Tibial nerve (tissue), 4 donors: ENCODE measurements around the gene FMNL2. TPM values are rescaled to one million over a fixed set of nuclear protein-coding genes. Genes with fewer than 3 reads are reported as not detected.

Experiments
- DNase-seq, 2 donors: peaks; one replicate each; pipeline ENCODE4 v3.0.0-alpha.2; 2019; ENCODE audit warnings: low spot score in 2 of 2
- H3K27ac ChIP-seq, 4 donors: fragments of 200-600 bp; sonication (generic) in 3 of 4; one replicate each; pipeline ENCODE4 v1.5.1; 2017 to 2019; ENCODE audit warnings: mild to moderate bottlenecking in 1 of 4
- H3K27me3 ChIP-seq, 2 donors: fragments of 200-600 bp; sonication (generic) in 1 of 2; one replicate each; pipeline versions ENCODE4 v1.5.1 to v1.6.0; 2017 to 2019
- H3K36me3 ChIP-seq, 3 donors: fragments of 200-600 bp; sonication (generic); one replicate each; pipeline ENCODE4 v1.5.1; 2018 to 2019
- H3K4me1 ChIP-seq, 4 donors: fragments of 200-600 bp; sonication (generic) in 3 of 4; one replicate each; pipeline ENCODE4 v1.5.1; 2017 to 2019
- H3K4me3 ChIP-seq, 4 donors: fragments of 200-600 bp; sonication (generic) in 3 of 4; one replicate each; pipeline ENCODE4 v1.5.1; 2017 to 2019; ENCODE audit warnings: mild to moderate bottlenecking in 1 of 4, moderate library complexity in 1 of 4
- H3K9me3 ChIP-seq, 4 donors: fragments of 200-600 bp; sonication (generic) in 3 of 4; one replicate each; pipeline ENCODE4 v1.5.1; 2017 to 2019
- EP300 ChIP-seq, 2 donors: sonication (generic); formaldehyde crosslinking; IDR thresholded peaks; one replicate each; pipeline ENCODE4 v1.6.1; 2017; ENCODE audit warnings: antibody characterized with exemption in 2 of 2, mild to moderate bottlenecking in 1 of 2
- POLR2A ChIP-seq, 2 donors: fragments of 450-650 bp; IDR thresholded peaks; one replicate each; pipeline ENCODE4 v1.6.1; 2017; ENCODE audit warnings: antibody characterized with exemption in 2 of 2, mild to moderate bottlenecking in 2 of 2, moderate library complexity in 2 of 2
- WGBS, 2 donors: methylation state at CpG; one replicate each; pipeline ENCODE4 v1.1.5; 2018; 5-methylcytosine and 5-hydroxymethylcytosine counted together
- total RNA-seq, 4 donors: library from RNA; depleted of rRNA; stranded (reverse); fragments of >200 nt; gene quantifications; one replicate each; pipeline ENCODE4 v1.1.0, GENCODE V29; 2016
- TF ChIP-seq, protein P1 (sequence below), 5 experiments: fragments of 200-600 bp in 3 of 5; fragments of 450-650 bp in 2 of 5; sonication (generic) in 3 of 5; IDR thresholded peaks; one replicate each; pipeline ENCODE4 v1.5.1; 2016 to 2019; ENCODE audit warnings: antibody characterized with exemption in 5 of 5, mild to moderate bottlenecking in 3 of 5, moderate library complexity in 2 of 5

The FMNL2 gene
- total RNA-seq, 4 donors from 2014 or later, result 94.5 to 131 (median 98.1) TPM

DNA sequence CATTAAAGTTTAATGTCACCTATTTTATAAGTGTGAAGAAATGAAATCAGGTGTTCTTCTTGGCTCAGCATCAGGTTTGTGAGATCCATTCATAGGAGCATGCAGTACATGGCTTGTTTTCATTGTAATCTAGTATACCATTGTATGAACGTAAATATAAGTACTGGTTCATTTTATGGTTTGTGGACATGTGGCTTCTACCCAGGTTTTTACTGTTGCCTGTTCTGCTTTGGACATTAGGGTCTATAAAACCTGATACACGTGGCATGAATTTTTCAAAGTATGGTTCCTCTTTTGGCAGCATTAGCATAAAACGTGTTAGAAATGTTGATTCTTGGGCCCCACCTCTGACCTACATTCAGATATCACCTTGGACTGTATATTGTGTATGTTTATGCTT is 206.7 kb downstream of the FMNL2 start:
- no peaks in the 10 kb centered on the region for H3K27me3 ChIP-seq
- no peak for DNase-seq
- no peaks in the 10 kb centered on the region for H3K9me3 ChIP-seq
- no peak overlapping the region for H3K4me3 ChIP-seq
- TF ChIP-seq, protein P1, sequence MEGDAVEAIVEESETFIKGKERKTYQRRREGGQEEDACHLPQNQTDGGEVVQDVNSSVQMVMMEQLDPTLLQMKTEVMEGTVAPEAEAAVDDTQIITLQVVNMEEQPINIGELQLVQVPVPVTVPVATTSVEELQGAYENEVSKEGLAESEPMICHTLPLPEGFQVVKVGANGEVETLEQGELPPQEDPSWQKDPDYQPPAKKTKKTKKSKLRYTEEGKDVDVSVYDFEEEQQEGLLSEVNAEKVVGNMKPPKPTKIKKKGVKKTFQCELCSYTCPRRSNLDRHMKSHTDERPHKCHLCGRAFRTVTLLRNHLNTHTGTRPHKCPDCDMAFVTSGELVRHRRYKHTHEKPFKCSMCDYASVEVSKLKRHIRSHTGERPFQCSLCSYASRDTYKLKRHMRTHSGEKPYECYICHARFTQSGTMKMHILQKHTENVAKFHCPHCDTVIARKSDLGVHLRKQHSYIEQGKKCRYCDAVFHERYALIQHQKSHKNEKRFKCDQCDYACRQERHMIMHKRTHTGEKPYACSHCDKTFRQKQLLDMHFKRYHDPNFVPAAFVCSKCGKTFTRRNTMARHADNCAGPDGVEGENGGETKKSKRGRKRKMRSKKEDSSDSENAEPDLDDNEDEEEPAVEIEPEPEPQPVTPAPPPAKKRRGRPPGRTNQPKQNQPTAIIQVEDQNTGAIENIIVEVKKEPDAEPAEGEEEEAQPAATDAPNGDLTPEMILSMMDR (IDR thresholded peaks at IDR 0.05), result no peak
- TF ChIP-seq EP300 (IDR thresholded peaks at IDR 0.05), result no peak
- TF ChIP-seq POLR2A (IDR thresholded peaks at IDR 0.05), result no peak
- WGBS, 2 donors, result 76 to 77% methylated on average over 3 of the region's 3 CpGs
- H3K4me1 ChIP-seq, result peaks cover 0 to 39% (median 6%) of the 10 kb centered on the region in 4 donors
- no peak overlapping the region for H3K27ac ChIP-seq
- H3K36me3 ChIP-seq, result peaks cover 0 to 8% (median 0%) of the 10 kb centered on the region in 3 donors

DNA sequence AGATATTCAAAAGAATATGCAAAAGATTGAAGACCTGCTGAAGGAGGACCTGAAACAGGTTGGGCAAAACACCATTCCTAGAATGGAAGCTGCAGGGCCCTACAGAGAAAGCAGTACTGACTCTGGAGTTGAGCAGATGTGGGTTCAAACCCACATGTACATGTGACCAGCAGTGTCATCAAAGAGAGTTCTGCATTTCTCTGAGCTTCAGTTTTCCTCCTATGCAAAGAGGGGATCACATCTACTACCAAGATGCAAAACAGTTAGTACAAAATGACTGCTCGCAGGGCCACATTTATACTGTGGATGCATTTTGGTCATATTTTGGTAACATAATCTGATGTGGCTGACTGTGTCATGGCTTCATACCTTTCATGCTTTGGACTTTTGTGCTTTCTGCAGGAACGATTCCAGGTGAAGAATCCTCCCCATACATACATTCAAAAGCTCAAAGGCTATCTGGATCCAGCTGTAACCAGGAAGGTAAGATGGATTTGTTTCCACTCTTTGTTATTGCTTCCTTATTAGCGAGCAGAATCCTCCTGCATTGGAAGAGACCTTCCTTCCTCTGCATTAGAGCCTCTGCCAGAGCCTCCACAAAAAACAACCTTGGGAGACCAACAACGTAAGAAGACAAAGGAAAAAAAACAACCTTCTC is 207.5 kb downstream of the FMNL2 start:
- no peaks in the 10 kb centered on the region for H3K9me3 ChIP-seq
- peak overlapping the region in 1 of 4 donors; percentile 9 for H3K27ac ChIP-seq
- H3K36me3 ChIP-seq, result peaks cover 0 to 13% (median 0%) of the 10 kb centered on the region in 3 donors
- 75 to 82% methylated on average over 4 of the region's 4 CpGs for WGBS, 2 donors
- TF ChIP-seq POLR2A (IDR thresholded peaks at IDR 0.05) (no peak), EP300 (IDR thresholded peaks at IDR 0.05) (no peak)
- TF ChIP-seq, protein P1 (IDR thresholded peaks at IDR 0.05), result no peak
- H3K4me3 ChIP-seq, result no peak overlapping the region
- DNase-seq, result no peak
- no peaks in the 10 kb centered on the region for H3K27me3 ChIP-seq
- H3K4me1 ChIP-seq, result peaks cover 0 to 36% (median 5%) of the 10 kb centered on the region in 4 donors

DNA sequence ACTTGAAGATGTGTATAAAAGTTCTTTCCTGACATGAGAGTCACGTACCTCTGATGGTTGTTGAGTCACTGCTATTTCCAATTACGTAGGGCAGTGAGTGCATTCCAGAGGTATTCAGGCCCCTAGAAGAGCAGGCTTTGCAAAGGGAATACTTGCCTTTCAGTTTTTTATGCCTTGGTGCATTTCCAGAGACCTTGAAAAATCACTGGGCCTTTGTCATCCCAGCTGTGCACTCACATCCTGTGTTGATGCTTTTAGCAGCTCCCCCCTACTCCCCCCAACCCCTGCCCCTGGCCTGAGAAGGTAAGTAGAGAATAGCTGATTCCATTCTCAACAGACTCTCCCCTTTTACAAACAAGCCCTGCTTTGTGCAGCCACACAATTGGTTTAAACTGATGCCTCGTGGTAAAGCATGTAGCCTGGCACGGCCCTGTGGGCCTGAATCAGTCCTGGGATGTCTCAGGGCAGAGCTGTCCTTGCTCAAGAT is 208.1 kb downstream of the FMNL2 start:
- H3K4me3 ChIP-seq, result no peak overlapping the region
- no peak for TF ChIP-seq POLR2A (IDR thresholded peaks at IDR 0.05)
- TF ChIP-seq EP300 (IDR thresholded peaks at IDR 0.05), result peak in 1 of 2 donors; percentile 8
- no peaks in the 10 kb centered on the region for H3K27me3 ChIP-seq
- H3K27ac ChIP-seq, result peak overlapping the region in 2 of 4 donors; percentile 3 to 53
- WGBS, 2 donors, result 18 to 22% methylated on average over 4 of the region's 4 CpGs
- H3K9me3 ChIP-seq, result no peaks in the 10 kb centered on the region
- DNase-seq, result no peak
- H3K4me1 ChIP-seq, result peaks cover 0 to 33% (median 8%) of the 10 kb centered on the region in 4 donors
- H3K36me3 ChIP-seq, result peaks cover 0 to 13% (median 0%) of the 10 kb centered on the region in 3 donors

GRCh38 chr2:152543717-152544116 is 208.7 kb downstream of the FMNL2 start:
- peaks cover 0 to 13% (median 0%) of the 10 kb centered on the region in 3 donors for H3K36me3 ChIP-seq
- peaks cover 0 to 38% (median 8%) of the 10 kb centered on the region in 4 donors for H3K4me1 ChIP-seq
- WGBS, 2 donors, result 68 to 74% methylated on average over 4 of the region's 4 CpGs
- no peaks in the 10 kb centered on the region for H3K9me3 ChIP-seq
- peak overlapping the region in 1 of 4 donors; percentile 32 for H3K27ac ChIP-seq
- no peak for DNase-seq
- TF ChIP-seq POLR2A (IDR thresholded peaks at IDR 0.05), result no peak
- TF ChIP-seq, protein P1 (IDR thresholded peaks at IDR 0.05), result no peak
- no peak for TF ChIP-seq EP300 (IDR thresholded peaks at IDR 0.05)
- no peak overlapping the region for H3K4me3 ChIP-seq
- H3K27me3 ChIP-seq, result no peaks in the 10 kb centered on the region

- H3K9me3 ChIP-seq, result no peaks in the 10 kb centered on the region
- 71 to 88% methylated on average over 2 of the region's 2 CpGs for WGBS, 2 donors
- H3K36me3 ChIP-seq, result peaks cover 0 to 20% (median 0%) of the 10 kb centered on the region in 3 donors
- peak overlapping the region in 2 of 4 donors; percentile 8 to 22 for H3K27ac ChIP-seq
- TF ChIP-seq, protein P1 (IDR thresholded peaks at IDR 0.05), result no peak
- TF ChIP-seq EP300 (IDR thresholded peaks at IDR 0.05) (no peak), POLR2A (IDR thresholded peaks at IDR 0.05) (no peak)
- H3K4me1 ChIP-seq, result peaks cover 0 to 38% (median 8%) of the 10 kb centered on the region in 4 donors
- no peaks in the 10 kb centered on the region for H3K27me3 ChIP-seq
- no peak for DNase-seq
- H3K4me3 ChIP-seq, result no peak overlapping the region
Measured at GRCh38 chr2:152544638-152545037, 209.7 kb downstream of the FMNL2 start.
